Mammary epithelial cell (primary cell): ENCODE measurements around the gene PMM2.

ENCODE experiments used
- EZH2 ChIP-seq: IDR thresholded peaks from 2 replicates; pipeline ENCODE4 v1.6.1; 2012; ENCODE audit warnings: low read length, inconsistent platforms, borderline replicate concordance
- TF ChIP-seq, protein P1 (sequence below), 2 donors: IDR thresholded peaks in 1 of 2; conservative IDR thresholded peaks in 1 of 2; 2 replicates each; pipeline ENCODE4 v1.5.1; 2011 to 2012; ENCODE audit warnings: inconsistent platforms in 2 of 2, low read length in 2 of 2, mild to moderate bottlenecking in 2 of 2, control low read depth in 1 of 2, low read depth in 1 of 2; ENCODE audit not compliant: insufficient read depth in 1 of 2; ENCODE audit errors: extremely low read depth in 1 of 2

DNA sequence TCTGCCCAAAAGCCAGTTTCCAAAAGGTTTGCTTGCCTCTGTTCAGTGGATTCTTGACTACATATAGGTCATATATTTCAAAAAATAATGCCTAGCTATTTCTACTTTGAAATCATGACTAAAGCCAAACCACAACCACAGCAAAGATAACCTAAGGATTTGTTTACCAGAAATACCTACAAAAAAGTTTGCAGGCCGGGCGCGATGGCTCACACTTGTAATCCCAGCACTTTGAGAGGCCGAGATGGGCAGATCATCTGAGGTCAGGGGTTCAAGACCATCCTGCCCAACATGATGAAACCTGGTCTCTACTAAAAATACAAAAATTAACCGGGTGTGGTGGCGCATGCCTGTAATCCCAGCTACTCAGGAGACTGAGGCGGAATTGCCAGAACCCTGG lies 56.0 kb downstream of the PMM2 start:
- no peak for TF ChIP-seq EZH2
- TF ChIP-seq, protein P1, sequence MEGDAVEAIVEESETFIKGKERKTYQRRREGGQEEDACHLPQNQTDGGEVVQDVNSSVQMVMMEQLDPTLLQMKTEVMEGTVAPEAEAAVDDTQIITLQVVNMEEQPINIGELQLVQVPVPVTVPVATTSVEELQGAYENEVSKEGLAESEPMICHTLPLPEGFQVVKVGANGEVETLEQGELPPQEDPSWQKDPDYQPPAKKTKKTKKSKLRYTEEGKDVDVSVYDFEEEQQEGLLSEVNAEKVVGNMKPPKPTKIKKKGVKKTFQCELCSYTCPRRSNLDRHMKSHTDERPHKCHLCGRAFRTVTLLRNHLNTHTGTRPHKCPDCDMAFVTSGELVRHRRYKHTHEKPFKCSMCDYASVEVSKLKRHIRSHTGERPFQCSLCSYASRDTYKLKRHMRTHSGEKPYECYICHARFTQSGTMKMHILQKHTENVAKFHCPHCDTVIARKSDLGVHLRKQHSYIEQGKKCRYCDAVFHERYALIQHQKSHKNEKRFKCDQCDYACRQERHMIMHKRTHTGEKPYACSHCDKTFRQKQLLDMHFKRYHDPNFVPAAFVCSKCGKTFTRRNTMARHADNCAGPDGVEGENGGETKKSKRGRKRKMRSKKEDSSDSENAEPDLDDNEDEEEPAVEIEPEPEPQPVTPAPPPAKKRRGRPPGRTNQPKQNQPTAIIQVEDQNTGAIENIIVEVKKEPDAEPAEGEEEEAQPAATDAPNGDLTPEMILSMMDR (conservative IDR thresholded peaks at IDR 0.05 in 1 of 2, IDR thresholded peaks at IDR 0.05 in 1 of 2; ENCODE audit: extremely low read depth in 1 of 2, insufficient read depth in 1 of 2, low read depth in 1 of 2, low read length in 2 of 2), result no peak
